GM20431 (cell line): ENCODE measurements around the gene STAT4.

Experiments
- in situ Hi-C: fragments of 300-500 bp; cut with MseI, MboI; formaldehyde crosslinking; loops from one replicate; pipeline ENCODE4 v1.15.0; 2020; ENCODE audit warnings: low sequenced_read_pairs; ENCODE audit not compliant: unreplicated experiment

STAT4 gene

DNA sequence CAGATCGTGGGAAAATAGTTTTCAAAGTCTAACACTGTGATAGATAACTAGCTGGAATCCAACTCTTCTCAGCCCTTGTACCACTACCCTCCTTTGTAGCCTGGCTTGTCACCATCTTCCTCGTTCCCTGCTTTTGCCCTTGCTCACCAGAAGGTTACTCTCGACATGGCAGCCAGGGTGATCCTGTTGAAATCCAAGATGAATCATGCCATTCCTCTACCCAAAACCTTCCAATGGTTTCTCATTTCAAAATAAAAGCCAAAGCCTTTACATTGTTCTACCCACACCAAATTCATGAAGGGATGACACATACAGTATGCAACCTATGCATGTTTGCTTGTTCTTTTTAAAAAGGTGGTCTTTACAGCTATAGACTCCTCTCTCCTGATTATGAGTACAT is 45.7 kb downstream of the STAT4 start:
- in situ Hi-C loops = no loop called here

DNA sequence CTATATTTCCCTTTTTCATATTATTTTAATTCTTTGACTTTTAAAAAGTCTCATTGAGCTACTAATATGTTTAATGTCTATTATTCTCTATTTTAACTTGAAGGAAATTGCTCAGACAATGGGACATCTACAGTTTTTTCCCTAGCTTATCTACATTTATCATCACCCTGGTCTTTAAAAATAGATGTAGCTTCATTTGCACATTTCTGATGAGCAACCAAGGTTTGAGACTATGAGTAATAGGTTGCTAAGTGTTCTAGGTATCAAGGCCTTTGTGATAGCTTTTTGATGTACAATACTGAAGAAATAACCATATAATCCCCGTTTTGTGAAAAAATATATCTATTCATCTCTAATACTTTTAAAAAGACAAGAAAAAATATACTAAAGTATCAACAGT is 47.0 kb downstream of the STAT4 start:
- in situ Hi-C loops = no loop called here

DNA sequence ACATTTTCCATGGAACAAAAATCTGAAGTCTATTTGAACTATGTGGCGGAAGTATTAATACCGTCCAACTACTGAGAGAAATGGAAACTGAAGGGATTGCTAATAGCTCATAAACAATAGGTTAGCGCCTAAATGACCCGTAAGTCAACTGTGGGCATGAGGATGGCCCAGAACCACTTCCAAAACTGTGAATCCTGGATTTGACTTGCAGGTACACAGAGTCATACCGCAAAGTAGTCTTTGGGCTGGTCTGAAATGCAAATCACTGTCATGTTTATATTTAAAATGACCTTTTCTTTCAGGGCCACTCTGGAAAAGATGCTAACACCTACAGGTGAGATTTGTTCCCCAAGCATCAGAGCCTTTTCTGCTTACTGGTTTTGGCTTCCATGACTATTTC is 50.6 kb downstream of the STAT4 start:
- in situ Hi-C loops = no loop called here

GRCh38 chr2:191087311-191087710 is 63.5 kb downstream of the STAT4 start:
- in situ Hi-C loops = no loop called here

- in situ Hi-C loops = no loop called here
Observed at GRCh38 chr2:191086706-191087105, 64.1 kb downstream of the STAT4 start.

- in situ Hi-C loops = no loop called here
Observed at GRCh38 chr2:191083540-191083939, 67.3 kb downstream of the STAT4 start.

DNA sequence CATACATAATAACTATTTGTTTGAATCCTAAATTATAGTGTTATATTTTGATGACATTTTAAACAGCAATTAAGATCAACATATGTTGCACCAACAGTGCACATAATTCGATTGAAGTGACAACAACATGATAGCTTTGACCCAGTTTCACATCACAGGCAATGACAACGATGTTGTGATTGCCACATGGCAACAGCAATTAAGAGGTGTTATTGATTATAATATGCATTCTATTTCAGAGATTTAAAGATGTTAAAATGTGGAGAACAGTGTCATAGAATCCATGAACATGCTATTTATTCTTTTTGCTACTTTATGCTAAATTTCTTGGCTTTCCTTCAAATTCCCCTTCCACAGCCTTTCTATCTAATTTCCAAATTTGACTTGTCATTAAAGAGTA is 68.5 kb downstream of the STAT4 start:
- in situ Hi-C loops = no loop called here

- in situ Hi-C loops = no loop called here
Observed at GRCh38 chr2:191081411-191082155, 69.2 kb downstream of the STAT4 start.

DNA sequence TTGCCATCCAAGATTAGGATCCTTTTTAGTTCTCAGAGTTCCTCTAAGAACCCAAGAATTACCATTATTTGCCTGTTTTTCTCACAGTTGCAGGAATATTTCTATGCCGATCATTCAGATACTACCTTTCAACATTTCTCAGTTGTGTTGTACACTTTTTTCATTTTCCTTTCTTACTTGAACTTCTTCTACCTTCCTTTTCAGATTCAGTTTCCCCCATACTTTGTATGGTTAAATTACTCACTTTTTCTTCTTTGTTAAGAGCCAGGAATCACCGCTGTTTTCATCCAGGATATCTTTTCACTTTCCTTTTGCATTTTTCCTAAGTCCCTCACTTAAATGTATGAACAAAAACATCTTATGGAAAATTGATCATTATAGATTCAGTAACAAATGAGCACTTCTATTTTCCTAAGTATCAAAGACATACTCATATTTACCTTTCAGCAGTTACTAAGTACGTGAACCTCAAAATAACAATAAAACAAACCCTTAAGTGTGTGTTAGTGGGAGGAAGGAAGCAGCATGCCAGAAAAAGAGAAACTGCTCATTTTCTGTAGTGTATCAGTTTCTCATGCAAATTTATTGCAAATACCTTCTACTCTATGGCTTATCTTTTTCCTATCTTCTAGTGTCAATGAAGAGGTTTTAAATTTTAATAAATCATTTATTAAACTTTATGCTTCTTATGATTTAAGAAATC is 72.5 kb downstream of the STAT4 start:
- in situ Hi-C loops = no loop called here

DNA sequence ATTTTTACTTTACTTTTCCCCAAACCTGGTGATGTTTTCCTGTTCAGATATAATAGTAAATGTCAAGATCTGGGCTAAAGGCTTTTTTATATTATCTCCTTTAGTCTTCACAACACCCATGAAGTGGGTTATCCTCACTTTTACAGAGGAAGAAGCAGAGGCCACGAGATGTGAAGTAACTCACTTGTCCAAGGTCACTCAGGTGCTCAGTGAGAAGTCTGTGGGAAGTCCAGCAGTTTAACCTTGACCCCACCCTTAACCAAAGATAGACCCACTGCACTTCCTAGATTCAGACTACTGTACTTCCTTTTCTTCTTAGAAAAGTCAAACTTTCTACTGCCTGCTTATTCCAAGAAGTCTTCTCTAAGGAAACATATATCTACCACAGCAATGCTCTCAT is 80.5 kb downstream of the STAT4 start:
- in situ Hi-C loops = no loop called here

GRCh38 chr2:191069606-191070005 is 81.2 kb downstream of the STAT4 start:
- in situ Hi-C loops = no loop called here

GRCh38 chr2:191066919-191067233 is 83.9 kb downstream of the STAT4 start:
- in situ Hi-C loops = no loop called here

- in situ Hi-C loops = no loop called here
Observed at GRCh38 chr2:191066197-191066918, 84.4 kb downstream of the STAT4 start.

GRCh38 chr2:191065785-191066184 is 85.0 kb downstream of the STAT4 start:
- in situ Hi-C loops = no loop called here

- in situ Hi-C loops = no loop called here
Observed at GRCh38 chr2:191064590-191064989, 86.2 kb downstream of the STAT4 start.

DNA sequence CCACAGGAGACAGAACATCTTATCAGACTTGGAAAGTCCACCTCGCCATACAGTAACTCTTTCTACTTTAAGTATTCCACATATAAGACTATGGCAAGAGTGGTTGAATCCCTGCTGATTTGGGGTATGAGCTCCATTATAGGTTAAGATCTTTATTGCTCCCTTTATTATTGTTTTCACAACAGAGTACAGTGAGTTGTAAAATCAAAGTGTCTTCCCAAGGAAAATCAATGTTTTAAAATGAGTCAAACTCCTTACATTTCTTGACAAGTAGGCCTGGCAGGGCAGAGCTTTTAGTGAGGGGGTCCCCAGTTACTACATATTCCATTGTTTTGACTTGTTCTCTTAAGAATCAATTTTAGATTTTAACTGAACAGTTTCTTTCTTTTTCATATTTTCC is 87.2 kb downstream of the STAT4 start:
- in situ Hi-C loops = no loop called here

DNA sequence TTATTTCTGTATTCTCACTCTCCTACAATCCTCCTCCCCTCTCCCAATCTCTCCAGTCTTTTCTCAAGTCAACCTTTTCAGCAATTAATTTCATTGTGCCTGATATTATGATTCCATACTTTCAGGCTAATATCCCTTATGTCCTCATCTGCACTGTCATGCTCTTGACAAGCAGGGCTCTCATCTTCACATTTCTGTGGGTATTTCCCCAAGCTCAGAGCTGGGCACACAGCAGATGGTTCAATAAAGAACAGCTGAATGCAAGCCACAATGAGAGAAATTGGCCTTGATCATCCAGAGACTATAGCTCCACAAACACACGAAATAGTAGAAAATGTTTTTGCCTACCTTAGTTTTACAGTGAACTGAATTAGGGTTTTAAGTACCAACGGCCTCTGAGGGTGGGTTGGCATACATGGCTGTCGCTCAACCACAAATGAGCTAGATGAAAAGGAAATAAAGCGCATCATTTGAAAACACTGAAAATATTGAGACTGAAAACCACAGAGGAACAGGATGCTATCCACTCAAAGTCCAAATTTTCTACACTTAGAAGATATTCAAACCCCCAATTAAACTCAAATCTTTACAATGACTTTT is 89.3 kb downstream of the STAT4 start:
- in situ Hi-C loops = no loop called here

DNA sequence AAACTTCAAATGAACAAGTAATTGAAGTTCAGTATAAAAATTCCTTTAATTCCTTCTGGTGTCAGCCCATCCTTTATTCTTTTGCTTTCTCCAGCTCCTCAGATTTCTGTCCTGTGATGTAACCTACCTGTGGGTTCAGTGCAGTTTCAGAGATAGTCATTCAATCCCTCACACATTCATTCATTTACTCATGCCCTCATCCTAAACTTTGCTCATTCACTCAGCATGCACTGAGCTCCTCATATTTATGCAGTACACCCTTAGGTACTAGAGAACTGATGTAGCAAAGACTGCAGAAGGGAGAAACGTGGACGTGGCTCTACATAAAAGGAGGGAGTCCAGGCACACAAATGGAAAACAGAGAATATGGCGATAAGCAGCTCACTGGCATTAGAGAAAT is 91.5 kb downstream of the STAT4 start:
- in situ Hi-C loops = loop anchor here (10.0 kb wide), 1 partner anchor 95 kb away; the partner anchor contains the start of gene STAT4

DNA sequence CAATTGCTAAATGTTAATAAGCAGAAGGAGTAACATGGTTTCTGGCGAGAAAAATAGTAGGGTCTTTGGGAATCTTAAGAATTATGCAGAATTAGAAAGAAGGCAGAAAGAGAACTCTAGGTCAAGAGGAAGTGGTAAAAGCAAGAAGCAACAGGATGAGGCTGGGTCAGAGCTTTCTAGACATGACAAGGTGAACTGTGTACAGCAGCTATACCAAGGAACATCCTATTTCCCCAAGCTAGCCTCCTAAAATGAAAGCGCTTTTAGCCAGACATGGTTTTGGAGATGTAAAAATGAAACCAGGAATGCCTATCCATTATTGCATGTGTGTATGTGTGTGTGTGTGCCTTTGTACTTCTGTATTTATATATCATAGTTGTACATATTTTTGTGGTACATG is 94.6 kb downstream of the STAT4 start:
- in situ Hi-C loops = loop anchor here (10.0 kb wide), 1 partner anchor 99 kb away; the partner anchor contains the start of gene STAT4

GRCh38 chr2:191053256-191053655 is 97.5 kb downstream of the STAT4 start:
- in situ Hi-C loops = loop anchor here (10.0 kb wide), 1 partner anchor 102 kb away; the partner anchor contains the start of gene STAT4
